ENCODE measurements around the gene GPR55. TPM values are rescaled to one million over a fixed set of nuclear protein-coding genes. Genes with fewer than 3 reads are reported as not detected.

Gene GPR55
- total RNA-seq, 1 donor from 2014 or later: 0.20 TPM

GRCh38 chr2:230865766-230866755 is 59.0 kb downstream of the GPR55 start:
- ATAC-seq: no peak

DNA sequence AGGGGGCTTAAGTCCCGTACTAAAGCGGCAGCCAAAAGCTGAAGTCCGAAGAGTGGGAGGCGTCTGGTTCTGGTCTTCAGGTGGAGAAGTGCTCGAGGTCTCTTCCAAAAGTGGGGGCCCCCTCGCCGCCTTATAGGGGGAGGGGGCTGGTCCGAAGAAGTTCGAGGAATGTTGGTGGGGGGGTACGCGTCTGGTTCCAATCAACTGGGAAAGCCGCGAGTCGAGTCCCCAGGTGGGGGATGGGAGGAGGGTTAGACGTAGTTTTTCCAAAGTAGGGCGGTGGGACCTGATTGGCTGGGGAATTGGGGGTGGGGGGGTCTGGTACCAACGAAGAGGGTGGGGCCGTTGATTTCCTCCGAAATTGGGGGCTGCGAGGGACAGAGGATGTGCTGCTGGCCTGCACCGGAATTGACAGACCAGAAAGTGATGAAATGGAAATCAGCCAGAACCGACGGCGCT is 59.7 kb downstream of the GPR55 start:
- ATAC-seq: no peak

GRCh38 chr2:230864605-230865306 is 60.3 kb downstream of the GPR55 start, which contains the start of gene ITM2C:
TSS of gene ITM2C (plus strand) at chr2:230864942. CDS start at chr2:230865026, 84 bp downstream.
- ATAC-seq: peak; percentile 71

- no peak for ATAC-seq
Observed at GRCh38 chr2:230864122-230864604, 60.9 kb downstream of the GPR55 start.

DNA sequence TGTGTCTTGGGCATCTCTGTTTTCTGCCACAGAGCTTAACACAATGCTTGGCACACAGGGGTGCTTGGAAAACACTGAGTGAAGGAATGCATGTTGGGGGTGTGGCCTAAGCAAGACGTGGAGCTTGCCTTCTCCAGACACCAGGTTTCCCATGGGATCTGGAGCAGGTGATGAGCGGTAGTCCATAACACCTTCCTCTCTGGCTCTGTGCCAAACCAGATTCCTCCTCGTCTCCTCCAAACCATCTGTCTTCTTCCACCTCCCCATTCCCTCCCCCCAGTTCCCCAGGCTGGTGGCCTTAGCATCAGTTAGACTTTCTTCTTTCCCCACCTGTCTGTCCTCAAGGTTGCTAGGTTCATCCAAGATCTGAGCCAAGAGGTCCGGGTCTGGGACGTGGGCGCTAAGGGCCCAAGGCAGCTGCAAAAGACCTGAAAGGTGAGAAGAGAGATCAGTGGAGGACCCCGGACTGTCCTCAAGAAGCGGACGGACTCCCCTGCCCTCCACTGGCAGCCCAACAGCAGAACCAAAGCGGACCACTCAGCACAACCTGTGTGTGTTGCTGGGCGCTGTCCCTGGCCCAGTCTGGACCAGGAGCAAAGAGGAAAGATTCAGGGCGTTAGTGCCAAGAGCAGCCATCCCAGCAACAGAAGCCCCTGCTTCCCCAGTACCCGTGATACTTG is 61.5 kb downstream of the GPR55 start:
- ATAC-seq: no peak

- ATAC-seq: no peak
Observed at GRCh38 chr2:230863031-230863430, 62.0 kb downstream of the GPR55 start.

DNA sequence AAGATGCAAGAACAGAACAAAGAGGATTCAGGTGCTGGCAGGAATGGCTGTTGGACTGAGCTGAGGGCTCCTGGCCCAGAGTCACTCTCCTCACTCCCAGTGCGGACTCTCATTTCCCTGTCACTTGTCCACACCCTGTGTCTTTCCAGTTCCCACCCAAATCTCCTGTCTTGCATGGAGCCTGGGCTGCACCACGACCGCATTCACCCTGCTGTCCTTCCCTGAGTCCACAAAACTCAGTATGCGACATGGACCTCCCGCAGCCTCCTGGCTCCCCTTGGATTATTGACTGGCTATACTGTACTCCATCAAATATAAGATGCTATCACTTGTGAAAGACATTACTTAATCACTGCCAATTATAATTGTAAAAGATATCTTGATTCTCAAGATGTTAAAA is 62.8 kb downstream of the GPR55 start:
- ATAC-seq: no peak

DNA sequence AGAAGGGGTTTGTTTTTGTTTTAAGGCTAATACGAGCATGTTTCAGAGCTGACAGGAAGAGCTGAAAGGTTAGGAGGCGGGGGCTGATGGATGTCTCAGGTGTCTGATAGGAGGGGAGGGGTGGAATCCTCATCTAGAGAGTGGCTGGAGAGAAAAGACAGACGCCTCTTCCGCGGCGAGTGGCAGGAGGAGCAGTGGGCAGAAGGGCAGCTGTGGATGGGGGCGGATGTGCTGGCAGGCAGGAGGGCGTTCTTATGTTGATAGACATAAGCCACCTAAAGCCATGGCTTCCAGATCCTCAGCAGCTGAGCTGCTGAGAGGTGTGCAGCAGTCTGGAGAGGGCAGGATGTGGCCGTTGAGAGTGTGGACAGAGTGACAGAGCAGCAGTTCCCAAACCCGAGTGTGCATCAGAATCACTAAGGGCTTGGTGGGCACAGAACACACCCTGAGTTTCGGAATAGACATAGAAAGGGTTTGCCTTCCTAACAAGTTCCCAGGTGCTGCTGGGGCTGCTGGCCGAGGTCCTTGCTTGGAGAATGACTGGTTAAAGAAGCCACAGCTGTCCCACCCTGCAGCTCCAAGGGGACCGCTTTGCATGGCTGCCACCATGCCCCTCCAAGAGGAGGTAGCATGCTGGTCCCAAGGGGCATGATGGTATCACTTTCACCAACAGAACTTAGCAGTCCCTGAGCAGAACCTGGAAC is 63.3 kb downstream of the GPR55 start:
- ATAC-seq: no peak

Other genes with a start within 250 kb of the GPR55 start
- gene CAB39, start 212.4 kb downstream of the GPR55 start, total RNA-seq: 50.8 TPM
- gene ITM2C, start 60.3 kb downstream of the GPR55 start, total RNA-seq: 7.3 TPM
- not detected for gene SPATA3, start 70.9 kb upstream of the GPR55 start, total RNA-seq
- gene C2orf72, start 112.3 kb upstream of the GPR55 start, total RNA-seq: 0.08 TPM
- gene PSMD1, start 131.6 kb upstream of the GPR55 start, total RNA-seq: 84.0 TPM
- gene HTR2B, start 199.8 kb upstream of the GPR55 start, total RNA-seq: not detected